Endothelial cell (in vitro differentiated cells): ENCODE measurements around the gene NFIC. TPM values are rescaled to one million over a fixed set of nuclear protein-coding genes. Genes with fewer than 3 reads are reported as not detected.

Experiments used
- DNase-seq: peaks from one replicate; pipeline ENCODE4 v3.0.0; 2021; ENCODE audit warnings: low spot score
- H3K27ac Mint-ChIP-seq: one replicate; pipeline ENCODE4 v1.8.0; 2021; ENCODE audit warnings: mixed read lengths, inconsistent platforms; ENCODE audit not compliant: unreplicated experiment
- H3K27me3 Mint-ChIP-seq: one replicate; pipeline ENCODE4 v1.8.0; 2021; ENCODE audit warnings: mild to moderate bottlenecking, moderate library complexity, mixed read lengths, inconsistent platforms; ENCODE audit not compliant: unreplicated experiment
- H3K36me3 Mint-ChIP-seq: one replicate; pipeline ENCODE4 v1.8.0; 2021; ENCODE audit warnings: mild to moderate bottlenecking, low read depth, mixed read lengths, inconsistent platforms; ENCODE audit not compliant: unreplicated experiment
- H3K4me1 Mint-ChIP-seq: one replicate; pipeline ENCODE4 v1.8.0; 2021; ENCODE audit warnings: mild to moderate bottlenecking, mixed read lengths, inconsistent platforms; ENCODE audit not compliant: unreplicated experiment
- H3K4me3 Mint-ChIP-seq: one replicate; pipeline ENCODE4 v1.8.0; 2021; ENCODE audit warnings: mild to moderate bottlenecking, mixed read lengths, inconsistent platforms; ENCODE audit not compliant: unreplicated experiment
- H3K9me3 Mint-ChIP-seq: one replicate; pipeline ENCODE4 v1.8.0; 2021; ENCODE audit warnings: mixed read lengths, inconsistent platforms; ENCODE audit not compliant: unreplicated experiment
- CTCF ChIP-seq: fragments of 200-600 bp; sonication (generic); IDR thresholded peaks from one replicate; pipeline ENCODE4 v1.5.0; 2021; ENCODE audit warnings: antibody characterized with exemption; ENCODE audit not compliant: unreplicated experiment
- total RNA-seq: library from RNA; stranded (reverse); fragmentation: NEBNext Ultra II Directional; extraction: Animal tissue kit (Norgen Biotek cat#: 25700); gene quantifications from one replicate; pipeline ENCODE4 v1.2.1, GENCODE V29; 2021; ENCODE audit not compliant: unreplicated experiment

The NFIC gene
- total RNA-seq, 1 donor from 2014 or later, result 4.9 TPM

GRCh38 chr19:3433313-3433712, 66.9 kb downstream of the NFIC start:
- Mint-ChIP-seq H3K36me3 (no peaks in the 10 kb centered on the region), H3K27me3 (peaks cover 2% of the 10 kb centered on the region), H3K9me3 (no peaks in the 10 kb centered on the region), H3K4me3 (no peak overlapping the region), H3K27ac (no peak overlapping the region), H3K4me1 (peaks cover 2% of the 10 kb centered on the region)
- no peak for TF ChIP-seq CTCF
- DNase-seq, result no peak

- no peaks in the 10 kb centered on the region for H3K9me3 Mint-ChIP-seq
- H3K36me3 Mint-ChIP-seq, result no peaks in the 10 kb centered on the region
- peaks cover 2% of the 10 kb centered on the region for H3K27me3 Mint-ChIP-seq
- no peak for DNase-seq
- no peak for TF ChIP-seq CTCF
- H3K27ac Mint-ChIP-seq, result peak overlapping the region; percentile 99
- peak overlapping the region; percentile 96 for H3K4me3 Mint-ChIP-seq
- peaks cover 2% of the 10 kb centered on the region for H3K4me1 Mint-ChIP-seq
Observed at GRCh38 chr19:3433805-3434540, 67.6 kb downstream of the NFIC start.

- no peaks in the 10 kb centered on the region for H3K9me3 Mint-ChIP-seq
- peak; percentile 96 for DNase-seq
- peaks cover 2% of the 10 kb centered on the region for H3K4me1 Mint-ChIP-seq
- peaks cover 2% of the 10 kb centered on the region for H3K27me3 Mint-ChIP-seq
- peak overlapping the region; percentile 99 for H3K27ac Mint-ChIP-seq
- no peak for TF ChIP-seq CTCF
- H3K4me3 Mint-ChIP-seq, result peak overlapping the region; percentile 96
- no peaks in the 10 kb centered on the region for H3K36me3 Mint-ChIP-seq
Observed at GRCh38 chr19:3434630-3435553, 68.5 kb downstream of the NFIC start.

- H3K9me3 Mint-ChIP-seq, result no peaks in the 10 kb centered on the region
- peak; percentile 62 for DNase-seq
Observed at GRCh38 chr19:3440082-3440481, 73.7 kb downstream of the NFIC start.

More at GRCh38 chr19:3440082-3440481, 73.7 kb downstream of the NFIC start:
- H3K27ac Mint-ChIP-seq, result no peak overlapping the region
- H3K27me3 Mint-ChIP-seq, result peaks cover 2% of the 10 kb centered on the region
- peak; percentile 47 for TF ChIP-seq CTCF
- H3K4me3 Mint-ChIP-seq, result no peak overlapping the region
- peaks cover 11% of the 10 kb centered on the region for H3K4me1 Mint-ChIP-seq
- no peaks in the 10 kb centered on the region for H3K36me3 Mint-ChIP-seq
